Measurements from ENCODE around the gene SP4.

Gene SP4

DNA sequence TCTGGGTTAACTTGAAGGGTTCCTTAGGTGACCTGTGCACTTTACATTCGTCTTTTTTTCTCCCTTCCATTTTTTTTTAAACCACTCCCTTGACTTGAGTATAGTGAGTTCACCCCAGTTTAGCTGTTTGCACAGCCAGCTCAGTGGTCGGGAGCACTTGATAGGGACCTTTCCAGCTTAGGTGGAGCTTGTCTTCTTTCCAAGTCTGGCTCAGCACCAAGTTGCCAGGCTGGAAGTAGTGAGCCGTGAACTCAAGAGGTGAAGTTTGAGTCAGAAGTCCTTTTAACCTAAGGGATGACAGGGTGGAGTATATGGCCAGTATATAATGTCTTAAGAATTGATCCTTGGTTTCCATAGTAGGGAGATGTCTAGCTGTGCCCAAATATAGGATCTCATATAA, 122.2 kb downstream of the SP4 start:
- Mint-ChIP-seq H3K36me3 (ENCODE audit: low read depth) (no peaks in the 10 kb centered on the region), H3K27me3 (peaks cover 18% of the 10 kb centered on the region), H3K27ac (no peak overlapping the region), H3K4me1 (ENCODE audit: low read depth) (peaks cover 31% of the 10 kb centered on the region), H3K4me3 (no peak overlapping the region), H3K9me3 (no peaks in the 10 kb centered on the region)
- intact Hi-C loops (cut with micrococcal nuclease), result no loop called here

DNA sequence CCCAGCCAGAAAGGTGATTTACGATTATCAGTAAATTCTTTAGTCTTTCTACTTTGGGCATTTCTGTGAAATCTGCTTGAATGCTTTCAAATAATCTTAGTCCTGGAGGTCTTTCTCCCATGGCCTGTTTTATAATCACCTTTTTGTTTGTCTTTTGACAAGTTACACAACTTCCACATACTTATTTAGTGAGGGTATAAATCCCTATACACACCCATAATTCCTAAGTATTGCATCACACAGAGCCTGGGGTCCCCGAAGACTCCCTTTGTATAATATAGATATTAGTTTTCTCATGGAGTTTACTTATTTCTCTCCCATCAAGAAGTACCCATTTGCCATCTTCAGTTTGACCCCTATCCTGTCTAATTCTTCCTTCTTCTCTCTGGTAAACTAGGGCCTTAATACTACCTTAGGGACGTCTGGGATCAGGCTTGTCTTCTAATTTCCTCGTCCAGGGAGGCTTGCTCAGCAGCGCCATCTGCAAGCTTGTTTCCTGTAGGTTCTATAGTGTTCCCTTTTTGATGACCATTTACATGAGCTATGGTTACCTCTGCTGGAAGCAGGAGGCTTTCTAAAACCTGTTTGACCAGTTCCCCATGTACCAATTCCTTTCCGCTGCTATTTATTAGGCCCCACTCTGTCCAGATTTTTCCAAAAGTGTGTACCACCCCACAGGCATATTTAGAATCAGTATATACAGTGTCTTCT, 123.1 kb downstream of the SP4 start:
- H3K27ac Mint-ChIP-seq, result no peak overlapping the region
- H3K4me3 Mint-ChIP-seq, result no peak overlapping the region
- H3K9me3 Mint-ChIP-seq, result no peaks in the 10 kb centered on the region
- H3K27me3 Mint-ChIP-seq, result peaks cover 9% of the 10 kb centered on the region
- peaks cover 31% of the 10 kb centered on the region for H3K4me1 Mint-ChIP-seq (ENCODE audit: low read depth)
- H3K36me3 Mint-ChIP-seq (ENCODE audit: low read depth), result no peaks in the 10 kb centered on the region
- intact Hi-C loops (cut with micrococcal nuclease), result no loop called here

DNA sequence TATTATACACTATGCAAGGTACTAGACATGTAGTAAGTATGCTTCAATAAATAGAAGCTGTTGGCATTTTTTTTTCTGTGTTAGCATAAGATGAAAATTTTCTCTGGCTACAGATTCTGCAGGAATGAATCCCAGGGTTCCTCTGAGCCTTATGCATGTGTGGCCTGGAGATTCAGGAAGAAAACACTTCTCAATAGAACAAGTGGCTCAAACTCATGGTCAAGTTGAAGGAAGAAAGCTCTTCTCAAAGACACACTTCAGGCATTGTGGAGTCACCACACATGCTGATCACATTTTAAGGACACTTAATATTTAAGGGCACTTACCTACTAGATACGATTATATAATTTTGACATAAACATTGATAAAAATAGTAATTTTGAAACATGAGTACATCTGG, 134.5 kb downstream of the SP4 start:
- H3K27me3 Mint-ChIP-seq, result peaks cover 9% of the 10 kb centered on the region
- intact Hi-C loops (cut with micrococcal nuclease), result no loop called here
- no peaks in the 10 kb centered on the region for H3K9me3 Mint-ChIP-seq
- H3K36me3 Mint-ChIP-seq (ENCODE audit: low read depth), result no peaks in the 10 kb centered on the region
- no peak overlapping the region for H3K4me3 Mint-ChIP-seq
- no peaks in the 10 kb centered on the region for H3K4me1 Mint-ChIP-seq (ENCODE audit: low read depth)
- no peak overlapping the region for H3K27ac Mint-ChIP-seq

Measured in dendritic cell treated with granulocyte-macrophage colony-stimulating factor and Interleukin-4, amounts not matched to agents 40 ng/mL and 50 ng/mL, for 4 days (primary cell).